Measurements from ENCODE around the gene EXOC3L4. TPM values are rescaled to one million over a fixed set of nuclear protein-coding genes. Genes with fewer than 3 reads are reported as not detected.

Gene EXOC3L4
- total RNA-seq, 2 donors from 2014 or later: 0.37 TPM; not detected in 1

GRCh38 chr14:103133210-103134140, 39.0 kb downstream of the EXOC3L4 start:
- TF ChIP-seq CTCF (IDR thresholded peaks at IDR 0.05): no peak
- no peak for DNase-seq (ENCODE audit: low spot score)

GRCh38 chr14:103134405-103134804, 39.9 kb downstream of the EXOC3L4 start:
- DNase-seq (ENCODE audit: low spot score): no peak
- H3K36me3 ChIP-seq: peaks cover 30% of the 10 kb centered on the region
- peaks cover 0 to 37% of the 10 kb centered on the region in 2 donors for H3K4me1 ChIP-seq
- TF ChIP-seq CTCF (IDR thresholded peaks at IDR 0.05): no peak
- no peaks in the 10 kb centered on the region for H3K9me3 ChIP-seq
- H3K27ac ChIP-seq: no peak overlapping the region
- no peaks in the 10 kb centered on the region for H3K27me3 ChIP-seq
- no peak overlapping the region for H3K4me3 ChIP-seq

More at GRCh38 chr14:103133210-103134140, 39.0 kb downstream of the EXOC3L4 start:
- H3K4me1 ChIP-seq: peaks cover 0 to 37% of the 10 kb centered on the region in 2 donors
- peaks cover 30% of the 10 kb centered on the region for H3K36me3 ChIP-seq
- H3K9me3 ChIP-seq: no peaks in the 10 kb centered on the region
- H3K27me3 ChIP-seq: no peaks in the 10 kb centered on the region
- H3K4me3 ChIP-seq: no peak overlapping the region
- no peak overlapping the region for H3K27ac ChIP-seq

- no peak for TF ChIP-seq CTCF (IDR thresholded peaks at IDR 0.05)
- Histone ChIP-seq H3K27ac (no peak overlapping the region), H3K27me3 (no peaks in the 10 kb centered on the region), H3K4me3 (no peak overlapping the region), H3K9me3 (no peaks in the 10 kb centered on the region), H3K36me3 (peaks cover 30% of the 10 kb centered on the region), H3K4me1 (peaks cover 0 to 34% of the 10 kb centered on the region in 2 donors)
- no peak for DNase-seq (ENCODE audit: low spot score)
These were observed 40.4 kb downstream of the EXOC3L4 start for GRCh38 chr14:103134919-103135318.

GRCh38 chr14:103135333-103136260, 41.1 kb downstream of the EXOC3L4 start:
- Histone ChIP-seq H3K9me3 (no peaks in the 10 kb centered on the region), H3K27me3 (no peaks in the 10 kb centered on the region), H3K36me3 (peaks cover 24% of the 10 kb centered on the region), H3K4me3 (no peak overlapping the region), H3K4me1 (peaks cover 0 to 28% of the 10 kb centered on the region in 2 donors), H3K27ac (no peak overlapping the region)
- no peak for TF ChIP-seq CTCF (IDR thresholded peaks at IDR 0.05)
- DNase-seq (ENCODE audit: low spot score): no peak

- Histone ChIP-seq H3K27ac (no peak overlapping the region), H3K36me3 (peaks cover 23% of the 10 kb centered on the region), H3K27me3 (no peaks in the 10 kb centered on the region), H3K4me3 (no peak overlapping the region), H3K9me3 (no peaks in the 10 kb centered on the region), H3K4me1 (peaks cover 0 to 21% of the 10 kb centered on the region in 2 donors)
- no peak for DNase-seq (ENCODE audit: low spot score)
- no peak for TF ChIP-seq CTCF (IDR thresholded peaks at IDR 0.05)
These were observed 42.1 kb downstream of the EXOC3L4 start for GRCh38 chr14:103136388-103137271.
